GM23338 (cell line): ENCODE results near the gene DEDD2. TPM values are rescaled to one million over a fixed set of nuclear protein-coding genes. Genes with fewer than 3 reads are reported as not detected.

Experiments
- ATAC-seq: fragments of 200-7000 bp; cut with Tn5 transposase; 3 replicates; pipeline ENCODE4 v1.9.1; 2020
- DNase-seq: peaks from one replicate; pipeline ENCODE4 v3.0.0-alpha.2; 2015; ENCODE audit warnings: low spot score
- H2AFZ ChIP-seq: fragments of 200-600 bp; sonication (generic); 2 replicates; pipeline ENCODE4 v1.8.0; 2016; ENCODE audit warnings: antibody characterized with exemption, mild to moderate bottlenecking, moderate library complexity
- H3F3A ChIP-seq: fragments of 200-600 bp; sonication (generic); replicated peaks from 2 replicates; pipeline ENCODE4 v1.8.0; 2017; ENCODE audit warnings: antibody characterized with exemption, mixed run types, low read depth
- H3K27ac ChIP-seq: fragments of 200-600 bp; sonication (generic); 2 replicates; pipeline ENCODE4 v1.6.1; 2016; ENCODE audit warnings: low read depth
- H3K27me3 ChIP-seq: fragments of 200-600 bp; sonication (generic); 2 replicates; pipeline ENCODE4 v1.8.0; 2016; ENCODE audit warnings: mild to moderate bottlenecking, mixed run types, moderate library complexity; ENCODE audit not compliant: insufficient read depth
- H3K36me3 ChIP-seq: fragments of 200-600 bp; sonication (generic); 2 replicates; pipeline ENCODE4 v1.8.0; 2016; ENCODE audit warnings: mild to moderate bottlenecking; ENCODE audit not compliant: insufficient read depth
- H3K4me1 ChIP-seq: fragments of 200-600 bp; sonication (generic); 2 replicates; pipeline ENCODE4 v1.8.0; 2016; ENCODE audit warnings: mild to moderate bottlenecking, moderate library complexity; ENCODE audit not compliant: insufficient read depth
- H3K4me2 ChIP-seq: fragments of 200-600 bp; sonication (generic); 2 replicates; pipeline ENCODE4 v1.7.1; 2017; ENCODE audit warnings: mixed run types
- H3K4me3 ChIP-seq: fragments of 200-600 bp; sonication (generic); 2 replicates; pipeline ENCODE4 v1.6.1; 2016; ENCODE audit warnings: mixed run types
- H3K79me2 ChIP-seq: fragments of 200-600 bp; sonication (generic); replicated peaks from 2 replicates; pipeline ENCODE4 v1.8.0; 2017; ENCODE audit warnings: mild to moderate bottlenecking; ENCODE audit not compliant: insufficient read depth
- H3K9me2 ChIP-seq: fragments of 200-600 bp; sonication (generic); 2 replicates; pipeline ENCODE4 v1.8.0; 2017; ENCODE audit not compliant: insufficient read depth
- H4K20me1 ChIP-seq: fragments of 200-600 bp; sonication (generic); replicated peaks from 2 replicates; pipeline ENCODE4 v1.8.0; 2017; ENCODE audit warnings: mild to moderate bottlenecking; ENCODE audit not compliant: insufficient read depth
- H3K27ac Mint-ChIP-seq: 2 replicates; pipeline ENCODE4 v1.8.0; 2020; ENCODE audit warnings: inconsistent platforms, mild to moderate bottlenecking, moderate library complexity, mixed read lengths
- H3K27me3 Mint-ChIP-seq: 3 replicates; pipeline ENCODE4 v1.8.0; 2022; ENCODE audit warnings: low read depth, mild to moderate bottlenecking, moderate library complexity, mixed read lengths, inconsistent platforms; ENCODE audit not compliant: insufficient read depth, poor library complexity
- H3K36me3 Mint-ChIP-seq: 3 replicates; pipeline ENCODE4 v1.8.0; 2021; ENCODE audit warnings: low read depth, mild to moderate bottlenecking, inconsistent platforms, moderate library complexity, mixed read lengths
- H3K4me1 Mint-ChIP-seq: 3 replicates; pipeline ENCODE4 v1.8.0; 2020; ENCODE audit warnings: mild to moderate bottlenecking, inconsistent platforms, mixed read lengths
- H3K4me3 Mint-ChIP-seq: 3 replicates; pipeline ENCODE4 v1.8.0; 2021; ENCODE audit warnings: moderate library complexity, mild to moderate bottlenecking, inconsistent platforms, mixed read lengths
- H3K9me3 Mint-ChIP-seq: 3 replicates; pipeline ENCODE4 v1.8.0; 2020; ENCODE audit warnings: moderate library complexity, mild to moderate bottlenecking, inconsistent platforms, mixed read lengths
- CREB1 ChIP-seq: fragments of 250-450 bp; sonication (Bioruptor Pico); IDR thresholded peaks from 2 replicates; pipeline ENCODE4 v1.5.0; 2020; ENCODE audit warnings: low read depth, mild to moderate bottlenecking, moderate library complexity
- EZH2 ChIP-seq: fragments of 200-600 bp; sonication (generic); IDR thresholded peaks from one replicate; pipeline ENCODE4 v1.8.0; 2017; ENCODE audit warnings: antibody characterized with exemption, mild to moderate bottlenecking, low read depth; ENCODE audit not compliant: unreplicated experiment
- EZH2phosphoT487 ChIP-seq: fragments of 200-600 bp; sonication (generic); IDR thresholded peaks from one replicate; pipeline ENCODE4 v1.8.1; 2018; ENCODE audit warnings: antibody characterized with exemption; ENCODE audit not compliant: unreplicated experiment
- JUNB ChIP-seq: IDR thresholded peaks from one replicate; pipeline ENCODE4 v1.6.1; 2016; ENCODE audit warnings: antibody characterized with exemption; ENCODE audit not compliant: unreplicated experiment
- NANOG ChIP-seq: IDR thresholded peaks from 2 replicates; pipeline ENCODE4 v1.6.1; 2016; ENCODE audit warnings: antibody characterized with exemption, borderline replicate concordance
- POLR2AphosphoS5 ChIP-seq: IDR thresholded peaks from 2 replicates; pipeline ENCODE4 v1.6.1; 2016; ENCODE audit warnings: antibody characterized with exemption, low read depth
- STAT1 ChIP-seq: IDR thresholded peaks from one replicate; pipeline ENCODE4 v1.6.1; 2016; ENCODE audit warnings: antibody characterized with exemption; ENCODE audit not compliant: unreplicated experiment
- ZNF114 ChIP-seq: fragments of 250-450 bp; sonication (Bioruptor Pico); IDR thresholded peaks from 2 replicates; pipeline ENCODE4 v1.5.0; 2020; ENCODE audit warnings: mild to moderate bottlenecking, moderate library complexity
- ZNF331 ChIP-seq: fragments of 250-450 bp; sonication (Bioruptor Pico); IDR thresholded peaks from 2 replicates; pipeline ENCODE4 v1.5.0; 2020; ENCODE audit warnings: low read depth, mild to moderate bottlenecking, moderate library complexity
- polyA plus RNA-seq: library from polyadenylated mRNA; unstranded; fragments of >200 nt; fragmentation: Nextera tagmentation; extraction: Ambion mirVana; gene quantifications from 2 replicates; pipeline ENCODE4 v1.2.1, GENCODE V29; 2016
- total RNA-seq: library from RNA; depleted of rRNA; stranded (reverse); fragments of >200 nt; shearing (Covaris generic); gene quantifications from 2 replicates; pipeline ENCODE4 v1.2.3, GENCODE V29; 2014
- TF ChIP-seq, protein P1 (sequence below): IDR thresholded peaks from 2 replicates; pipeline ENCODE4 v1.6.1; 2016; ENCODE audit warnings: antibody characterized with exemption
- TF ChIP-seq, protein P2 (sequence below), 2 experiments: fragments of 200-600 bp in 1 of 2; sonication (generic) in 1 of 2; conservative IDR thresholded peaks; 2 replicates each; pipeline versions ENCODE4 v1.5.1 to v1.6.1; 2016 to 2017; ENCODE audit warnings: antibody characterized with exemption in 2 of 2, low read depth in 2 of 2, mild to moderate bottlenecking in 2 of 2, moderate library complexity in 1 of 2
- TF ChIP-seq, protein P3 (sequence below): fragments of 250-450 bp; sonication (Bioruptor Pico); IDR thresholded peaks from 2 replicates; pipeline ENCODE4 v1.5.0; 2020; ENCODE audit warnings: mild to moderate bottlenecking, moderate library complexity
- TF ChIP-seq, protein P4 (sequence below): IDR thresholded peaks from one replicate; pipeline ENCODE4 v1.6.1; 2018; ENCODE audit warnings: antibody characterized with exemption; ENCODE audit not compliant: unreplicated experiment

Gene DEDD2
- total and polyA plus RNA-seq, 2 experiments from 2014 or later: 23.4 to 63.0 TPM

DNA sequence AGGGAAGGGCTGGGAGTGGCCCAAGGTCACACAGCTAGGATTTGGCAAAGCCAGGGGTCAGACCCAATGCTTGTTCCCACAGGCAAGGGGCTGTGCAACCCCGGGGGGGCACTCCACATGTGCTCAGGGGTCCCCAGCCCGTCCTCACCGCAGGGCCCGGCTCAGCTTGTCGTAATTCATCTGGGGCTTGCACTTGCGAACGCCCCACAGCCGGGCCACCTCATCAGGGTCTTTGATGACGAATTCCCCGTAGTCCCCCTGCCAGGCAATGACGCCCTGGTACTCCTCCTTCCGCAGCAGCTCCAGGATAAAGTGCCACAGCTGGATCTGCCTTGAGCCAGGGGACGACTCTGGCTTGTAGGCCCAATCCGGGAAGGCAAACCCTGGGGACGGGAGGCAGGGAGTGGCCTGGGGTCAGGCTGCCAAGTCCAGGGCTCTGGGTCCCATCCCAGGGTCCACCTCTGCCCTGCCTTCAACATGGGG is 32.7 kb upstream of the DEDD2 start:
- Histone ChIP-seq H3F3A (peaks cover 12% of the 10 kb centered on the region), H3K79me2 (peaks cover 38% of the 10 kb centered on the region), H3K4me2 (no peak overlapping the region), H3K4me1 (peaks cover 35% of the 10 kb centered on the region), H3K36me3 (no peaks in the 10 kb centered on the region), H3K27ac (no peak overlapping the region), H3K4me3 (no peak overlapping the region), H4K20me1 (no peaks in the 10 kb centered on the region; the same call in 1 of the 2 replicates), H2AFZ (no peak overlapping the region), H3K27me3 (no peaks in the 10 kb centered on the region), H3K9me2 (no peaks in the 10 kb centered on the region)
- DNase-seq (no peak), ATAC-seq (no peak)
- TF ChIP-seq EZH2phosphoT487: no peak
- no peak for TF ChIP-seq POLR2AphosphoS5
- TF ChIP-seq, protein P1, sequence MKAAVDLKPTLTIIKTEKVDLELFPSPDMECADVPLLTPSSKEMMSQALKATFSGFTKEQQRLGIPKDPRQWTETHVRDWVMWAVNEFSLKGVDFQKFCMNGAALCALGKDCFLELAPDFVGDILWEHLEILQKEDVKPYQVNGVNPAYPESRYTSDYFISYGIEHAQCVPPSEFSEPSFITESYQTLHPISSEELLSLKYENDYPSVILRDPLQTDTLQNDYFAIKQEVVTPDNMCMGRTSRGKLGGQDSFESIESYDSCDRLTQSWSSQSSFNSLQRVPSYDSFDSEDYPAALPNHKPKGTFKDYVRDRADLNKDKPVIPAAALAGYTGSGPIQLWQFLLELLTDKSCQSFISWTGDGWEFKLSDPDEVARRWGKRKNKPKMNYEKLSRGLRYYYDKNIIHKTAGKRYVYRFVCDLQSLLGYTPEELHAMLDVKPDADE: no peak
- TF ChIP-seq EZH2: no peak
- TF ChIP-seq, protein P2, sequence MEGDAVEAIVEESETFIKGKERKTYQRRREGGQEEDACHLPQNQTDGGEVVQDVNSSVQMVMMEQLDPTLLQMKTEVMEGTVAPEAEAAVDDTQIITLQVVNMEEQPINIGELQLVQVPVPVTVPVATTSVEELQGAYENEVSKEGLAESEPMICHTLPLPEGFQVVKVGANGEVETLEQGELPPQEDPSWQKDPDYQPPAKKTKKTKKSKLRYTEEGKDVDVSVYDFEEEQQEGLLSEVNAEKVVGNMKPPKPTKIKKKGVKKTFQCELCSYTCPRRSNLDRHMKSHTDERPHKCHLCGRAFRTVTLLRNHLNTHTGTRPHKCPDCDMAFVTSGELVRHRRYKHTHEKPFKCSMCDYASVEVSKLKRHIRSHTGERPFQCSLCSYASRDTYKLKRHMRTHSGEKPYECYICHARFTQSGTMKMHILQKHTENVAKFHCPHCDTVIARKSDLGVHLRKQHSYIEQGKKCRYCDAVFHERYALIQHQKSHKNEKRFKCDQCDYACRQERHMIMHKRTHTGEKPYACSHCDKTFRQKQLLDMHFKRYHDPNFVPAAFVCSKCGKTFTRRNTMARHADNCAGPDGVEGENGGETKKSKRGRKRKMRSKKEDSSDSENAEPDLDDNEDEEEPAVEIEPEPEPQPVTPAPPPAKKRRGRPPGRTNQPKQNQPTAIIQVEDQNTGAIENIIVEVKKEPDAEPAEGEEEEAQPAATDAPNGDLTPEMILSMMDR (conservative IDR thresholded peaks at IDR 0.05; ENCODE audit: low read depth in 2 of 2): no peak
- TF ChIP-seq ZNF331 (CRISPR knock-in tag): no peak
- TF ChIP-seq STAT1: no peak
- no peak for TF ChIP-seq CREB1 (CRISPR knock-in tag)
- no peak for TF ChIP-seq ZNF114 (CRISPR knock-in tag)
- no peak for TF ChIP-seq JUNB
- TF ChIP-seq, protein P3, sequence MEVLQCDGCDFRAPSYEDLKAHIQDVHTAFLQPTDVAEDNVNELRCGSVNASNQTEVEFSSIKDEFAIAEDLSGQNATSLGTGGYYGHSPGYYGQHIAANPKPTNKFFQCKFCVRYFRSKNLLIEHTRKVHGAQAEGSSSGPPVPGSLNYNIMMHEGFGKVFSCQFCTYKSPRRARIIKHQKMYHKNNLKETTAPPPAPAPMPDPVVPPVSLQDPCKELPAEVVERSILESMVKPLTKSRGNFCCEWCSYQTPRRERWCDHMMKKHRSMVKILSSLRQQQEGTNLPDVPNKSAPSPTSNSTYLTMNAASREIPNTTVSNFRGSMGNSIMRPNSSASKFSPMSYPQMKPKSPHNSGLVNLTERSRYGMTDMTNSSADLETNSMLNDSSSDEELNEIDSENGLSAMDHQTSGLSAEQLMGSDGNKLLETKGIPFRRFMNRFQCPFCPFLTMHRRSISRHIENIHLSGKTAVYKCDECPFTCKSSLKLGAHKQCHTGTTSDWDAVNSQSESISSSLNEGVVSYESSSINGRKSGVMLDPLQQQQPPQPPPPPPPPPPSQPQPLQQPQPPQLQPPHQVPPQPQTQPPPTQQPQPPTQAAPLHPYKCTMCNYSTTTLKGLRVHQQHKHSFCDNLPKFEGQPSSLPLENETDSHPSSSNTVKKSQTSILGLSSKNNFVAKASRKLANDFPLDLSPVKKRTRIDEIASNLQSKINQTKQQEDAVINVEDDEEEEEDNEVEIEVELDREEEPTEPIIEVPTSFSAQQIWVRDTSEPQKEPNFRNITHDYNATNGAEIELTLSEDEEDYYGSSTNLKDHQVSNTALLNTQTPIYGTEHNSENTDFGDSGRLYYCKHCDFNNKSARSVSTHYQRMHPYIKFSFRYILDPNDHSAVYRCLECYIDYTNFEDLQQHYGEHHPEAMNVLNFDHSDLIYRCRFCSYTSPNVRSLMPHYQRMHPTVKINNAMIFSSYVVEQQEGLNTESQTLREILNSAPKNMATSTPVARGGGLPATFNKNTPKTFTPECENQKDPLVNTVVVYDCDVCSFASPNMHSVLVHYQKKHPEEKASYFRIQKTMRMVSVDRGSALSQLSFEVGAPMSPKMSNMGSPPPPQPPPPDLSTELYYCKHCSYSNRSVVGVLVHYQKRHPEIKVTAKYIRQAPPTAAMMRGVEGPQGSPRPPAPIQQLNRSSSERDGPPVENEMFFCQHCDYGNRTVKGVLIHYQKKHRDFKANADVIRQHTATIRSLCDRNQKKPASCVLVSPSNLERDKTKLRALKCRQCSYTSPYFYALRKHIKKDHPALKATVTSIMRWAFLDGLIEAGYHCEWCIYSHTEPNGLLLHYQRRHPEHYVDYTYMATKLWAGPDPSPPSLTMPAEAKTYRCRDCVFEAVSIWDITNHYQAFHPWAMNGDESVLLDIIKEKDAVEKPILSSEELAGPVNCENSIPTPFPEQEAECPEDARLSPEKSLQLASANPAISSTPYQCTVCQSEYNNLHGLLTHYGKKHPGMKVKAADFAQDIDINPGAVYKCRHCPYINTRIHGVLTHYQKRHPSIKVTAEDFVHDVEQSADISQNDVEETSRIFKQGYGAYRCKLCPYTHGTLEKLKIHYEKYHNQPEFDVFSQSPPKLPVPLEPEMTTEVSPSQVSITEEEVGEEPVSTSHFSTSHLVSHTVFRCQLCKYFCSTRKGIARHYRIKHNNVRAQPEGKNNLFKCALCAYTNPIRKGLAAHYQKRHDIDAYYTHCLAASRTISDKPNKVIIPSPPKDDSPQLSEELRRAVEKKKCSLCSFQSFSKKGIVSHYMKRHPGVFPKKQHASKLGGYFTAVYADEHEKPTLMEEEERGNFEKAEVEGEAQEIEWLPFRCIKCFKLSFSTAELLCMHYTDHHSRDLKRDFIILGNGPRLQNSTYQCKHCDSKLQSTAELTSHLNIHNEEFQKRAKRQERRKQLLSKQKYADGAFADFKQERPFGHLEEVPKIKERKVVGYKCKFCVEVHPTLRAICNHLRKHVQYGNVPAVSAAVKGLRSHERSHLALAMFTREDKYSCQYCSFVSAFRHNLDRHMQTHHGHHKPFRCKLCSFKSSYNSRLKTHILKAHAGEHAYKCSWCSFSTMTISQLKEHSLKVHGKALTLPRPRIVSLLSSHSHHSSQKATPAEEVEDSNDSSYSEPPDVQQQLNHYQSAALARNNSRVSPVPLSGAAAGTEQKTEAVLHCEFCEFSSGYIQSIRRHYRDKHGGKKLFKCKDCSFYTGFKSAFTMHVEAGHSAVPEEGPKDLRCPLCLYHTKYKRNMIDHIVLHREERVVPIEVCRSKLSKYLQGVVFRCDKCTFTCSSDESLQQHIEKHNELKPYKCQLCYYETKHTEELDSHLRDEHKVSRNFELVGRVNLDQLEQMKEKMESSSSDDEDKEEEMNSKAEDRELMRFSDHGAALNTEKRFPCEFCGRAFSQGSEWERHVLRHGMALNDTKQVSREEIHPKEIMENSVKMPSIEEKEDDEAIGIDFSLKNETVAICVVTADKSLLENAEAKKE: no peak
- TF ChIP-seq, protein P4, sequence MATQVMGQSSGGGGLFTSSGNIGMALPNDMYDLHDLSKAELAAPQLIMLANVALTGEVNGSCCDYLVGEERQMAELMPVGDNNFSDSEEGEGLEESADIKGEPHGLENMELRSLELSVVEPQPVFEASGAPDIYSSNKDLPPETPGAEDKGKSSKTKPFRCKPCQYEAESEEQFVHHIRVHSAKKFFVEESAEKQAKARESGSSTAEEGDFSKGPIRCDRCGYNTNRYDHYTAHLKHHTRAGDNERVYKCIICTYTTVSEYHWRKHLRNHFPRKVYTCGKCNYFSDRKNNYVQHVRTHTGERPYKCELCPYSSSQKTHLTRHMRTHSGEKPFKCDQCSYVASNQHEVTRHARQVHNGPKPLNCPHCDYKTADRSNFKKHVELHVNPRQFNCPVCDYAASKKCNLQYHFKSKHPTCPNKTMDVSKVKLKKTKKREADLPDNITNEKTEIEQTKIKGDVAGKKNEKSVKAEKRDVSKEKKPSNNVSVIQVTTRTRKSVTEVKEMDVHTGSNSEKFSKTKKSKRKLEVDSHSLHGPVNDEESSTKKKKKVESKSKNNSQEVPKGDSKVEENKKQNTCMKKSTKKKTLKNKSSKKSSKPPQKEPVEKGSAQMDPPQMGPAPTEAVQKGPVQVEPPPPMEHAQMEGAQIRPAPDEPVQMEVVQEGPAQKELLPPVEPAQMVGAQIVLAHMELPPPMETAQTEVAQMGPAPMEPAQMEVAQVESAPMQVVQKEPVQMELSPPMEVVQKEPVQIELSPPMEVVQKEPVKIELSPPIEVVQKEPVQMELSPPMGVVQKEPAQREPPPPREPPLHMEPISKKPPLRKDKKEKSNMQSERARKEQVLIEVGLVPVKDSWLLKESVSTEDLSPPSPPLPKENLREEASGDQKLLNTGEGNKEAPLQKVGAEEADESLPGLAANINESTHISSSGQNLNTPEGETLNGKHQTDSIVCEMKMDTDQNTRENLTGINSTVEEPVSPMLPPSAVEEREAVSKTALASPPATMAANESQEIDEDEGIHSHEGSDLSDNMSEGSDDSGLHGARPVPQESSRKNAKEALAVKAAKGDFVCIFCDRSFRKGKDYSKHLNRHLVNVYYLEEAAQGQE: no peak
- no peak for TF ChIP-seq NANOG
- peaks cover 22% of the 10 kb centered on the region for H3K27me3 Mint-ChIP-seq
- no peaks in the 10 kb centered on the region; the same call in 2 of the 3 replicates for H3K9me3 Mint-ChIP-seq
- H3K4me1 Mint-ChIP-seq: peaks cover 38% of the 10 kb centered on the region
- H3K36me3 Mint-ChIP-seq: peaks cover 10% of the 10 kb centered on the region; the same call in 2 of the 3 replicates
- no peak overlapping the region for H3K4me3 Mint-ChIP-seq
- H3K27ac Mint-ChIP-seq: no peak overlapping the region
